ENCODE measurements around the gene STS.

Gene STS

GRCh38 chrX:7146703-7147412, 654 bp upstream of the STS start:
- H3K4me3 Mint-ChIP-seq, result peak overlapping the region; percentile 81
- no peaks in the 10 kb centered on the region for H3K9me3 Mint-ChIP-seq
- ATAC-seq (replicated peaks), result no peak
- peaks cover 19% of the 10 kb centered on the region for H3K36me3 Mint-ChIP-seq (ENCODE audit: insufficient read depth)
- DNase-seq, result no peak
- H3K4me1 Mint-ChIP-seq (ENCODE audit: low read depth in 2 of 2), result peaks cover 3 to 14% of the 10 kb centered on the region in 2 donors
- no peaks in the 10 kb centered on the region for H3K27me3 Mint-ChIP-seq
- peak overlapping the region; percentile 44 to 89 for H3K27ac Mint-ChIP-seq

GRCh38 chrX:7147978-7148854, 704 bp downstream of the STS start, which contains the start of gene PUDP:
TSS of gene PUDP (minus strand) at chrX:7148153. CDS start at chrX:7148113, 40 bp downstream.
- DNase-seq, result peak; percentile 74 to 82 (median 76)
- peak; percentile 84 for ATAC-seq (replicated peaks)
- Mint-ChIP-seq H3K36me3 (ENCODE audit: insufficient read depth) (peaks cover 19% of the 10 kb centered on the region), H3K4me1 (ENCODE audit: low read depth in 2 of 2) (peaks cover 3 to 14% of the 10 kb centered on the region in 2 donors), H3K27me3 (no peaks in the 10 kb centered on the region), H3K27ac (peak within 1 kb of the TSS; percentile 64 to 89), H3K4me3 (peak within 1 kb of the TSS; percentile 81), H3K9me3 (no peaks in the 10 kb centered on the region)

DNA sequence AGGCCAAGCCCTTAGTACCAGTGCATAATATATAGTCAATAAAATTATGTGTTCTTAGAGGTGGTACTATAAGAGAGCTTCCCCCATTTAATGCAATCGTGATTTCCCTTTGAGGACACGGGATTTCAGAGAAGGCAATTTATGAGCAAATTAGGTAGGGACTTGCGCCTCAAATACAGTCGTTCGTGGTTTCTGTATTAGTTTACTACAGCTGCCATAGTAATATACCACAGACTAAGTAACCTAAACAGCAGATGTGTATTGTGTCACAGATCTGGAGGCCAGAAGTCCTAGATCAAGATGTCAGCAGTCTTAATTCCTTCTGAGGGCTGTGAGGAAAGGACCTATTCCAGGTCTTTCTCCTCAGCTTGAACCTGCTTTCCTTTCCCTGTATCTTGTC, 1.9 kb downstream of the STS start:
- no peaks in the 10 kb centered on the region for H3K27me3 Mint-ChIP-seq

DNA sequence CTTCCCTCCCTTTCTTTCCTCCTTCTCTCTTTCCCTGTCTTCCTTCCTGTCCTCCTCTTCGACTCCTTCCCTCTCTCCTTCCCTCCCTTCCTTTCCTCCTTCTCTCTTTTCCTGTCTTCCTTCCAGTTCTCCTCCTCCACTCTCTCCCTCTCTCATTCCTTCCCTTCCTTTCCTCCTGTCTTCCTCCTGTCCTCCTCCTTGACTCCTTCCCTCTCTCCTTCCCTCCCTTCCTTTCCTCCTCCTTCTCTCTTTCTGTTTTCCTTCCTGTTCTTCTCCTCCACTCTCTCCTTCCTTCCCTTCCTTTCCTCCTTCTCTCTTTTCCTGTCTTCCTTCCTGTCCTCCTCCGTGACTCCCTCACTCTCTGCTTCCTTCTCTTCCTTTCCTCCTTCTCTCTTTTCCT, 5.7 kb downstream of the STS start:
- H3K27me3 Mint-ChIP-seq, result no peaks in the 10 kb centered on the region
- no peak for DNase-seq
- peaks cover 0 to 2% of the 10 kb centered on the region in 2 donors for H3K4me1 Mint-ChIP-seq (ENCODE audit: low read depth in 2 of 2)
- ATAC-seq (replicated peaks), result no peak
- no peaks in the 10 kb centered on the region for H3K9me3 Mint-ChIP-seq
- no peak overlapping the region for H3K4me3 Mint-ChIP-seq
- no peak overlapping the region for H3K27ac Mint-ChIP-seq
- peaks cover 9% of the 10 kb centered on the region for H3K36me3 Mint-ChIP-seq (ENCODE audit: insufficient read depth)

More for the DNA sequence above, 1.9 kb downstream of the STS start:
- no peak for DNase-seq
- Mint-ChIP-seq H3K4me1 (ENCODE audit: low read depth in 2 of 2) (peaks cover 3 to 14% of the 10 kb centered on the region in 2 donors), H3K36me3 (ENCODE audit: insufficient read depth) (peaks cover 19% of the 10 kb centered on the region), H3K27ac (peak overlapping the region; percentile 64 to 89), H3K4me3 (no peak overlapping the region), H3K9me3 (no peaks in the 10 kb centered on the region)
- no peak for ATAC-seq (replicated peaks)

- no peak for ATAC-seq (replicated peaks)
- Mint-ChIP-seq H3K4me1 (ENCODE audit: low read depth in 2 of 2) (no peaks in the 10 kb centered on the region), H3K27ac (peak overlapping the region in 1 of 2 donors; percentile 69)
These were observed 6.6 kb downstream of the STS start for GRCh38 chrX:7154041-7154597.

GRCh38 chrX:7155163-7155562, 7.7 kb downstream of the STS start:
- Mint-ChIP-seq H3K27ac (no peak overlapping the region), H3K36me3 (ENCODE audit: insufficient read depth) (no peaks in the 10 kb centered on the region), H3K9me3 (no peaks in the 10 kb centered on the region), H3K4me3 (no peak overlapping the region), H3K27me3 (no peaks in the 10 kb centered on the region), H3K4me1 (ENCODE audit: low read depth in 2 of 2) (no peaks in the 10 kb centered on the region)
- no peak for ATAC-seq (replicated peaks)
- no peak for DNase-seq

More at GRCh38 chrX:7154041-7154597, 6.6 kb downstream of the STS start:
- Mint-ChIP-seq H3K4me3 (no peak overlapping the region), H3K36me3 (ENCODE audit: insufficient read depth) (peaks cover under 1% of the 10 kb centered on the region), H3K27me3 (no peaks in the 10 kb centered on the region), H3K9me3 (no peaks in the 10 kb centered on the region)
- no peak for DNase-seq

GRCh38 chrX:7156879-7157278, 9.4 kb downstream of the STS start:
- no peak overlapping the region for H3K27ac Mint-ChIP-seq
- no peaks in the 10 kb centered on the region for H3K9me3 Mint-ChIP-seq
- H3K4me1 Mint-ChIP-seq (ENCODE audit: low read depth in 2 of 2), result no peaks in the 10 kb centered on the region
- DNase-seq (no peak), ATAC-seq (replicated peaks) (no peak)
- H3K27me3 Mint-ChIP-seq, result no peaks in the 10 kb centered on the region
- no peak overlapping the region for H3K4me3 Mint-ChIP-seq
- no peaks in the 10 kb centered on the region for H3K36me3 Mint-ChIP-seq (ENCODE audit: insufficient read depth)

DNA sequence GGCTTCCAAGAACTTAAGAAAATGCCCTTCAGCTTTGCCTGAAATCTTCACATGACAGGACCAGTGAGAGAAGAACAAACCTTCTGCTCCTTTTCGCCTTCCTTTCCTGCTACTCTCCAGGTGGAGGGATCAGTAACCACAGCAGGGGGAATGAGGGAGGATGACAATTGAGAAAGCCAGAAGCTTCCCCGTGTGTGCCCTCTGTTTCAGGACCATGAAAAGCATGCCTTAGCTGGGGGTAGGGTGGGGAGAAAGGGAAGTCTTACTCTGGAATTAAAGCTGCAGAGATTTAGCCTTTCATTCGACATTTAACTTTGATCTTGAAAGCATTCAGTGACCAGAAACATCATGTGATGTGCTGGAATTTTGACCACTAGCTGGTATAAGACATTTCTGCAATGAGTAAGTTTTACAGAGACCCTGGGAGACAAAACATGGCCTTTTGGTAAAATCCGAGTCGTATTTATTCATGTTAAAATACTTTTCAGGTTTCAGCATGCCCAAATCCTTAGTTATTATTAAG, 11.0 kb downstream of the STS start:
- Mint-ChIP-seq H3K36me3 (ENCODE audit: insufficient read depth) (no peaks in the 10 kb centered on the region), H3K27me3 (no peaks in the 10 kb centered on the region), H3K9me3 (no peaks in the 10 kb centered on the region), H3K27ac (no peak overlapping the region), H3K4me3 (no peak overlapping the region), H3K4me1 (ENCODE audit: low read depth in 2 of 2) (no peaks in the 10 kb centered on the region)
- DNase-seq (no peak), ATAC-seq (replicated peaks) (no peak)

DNA sequence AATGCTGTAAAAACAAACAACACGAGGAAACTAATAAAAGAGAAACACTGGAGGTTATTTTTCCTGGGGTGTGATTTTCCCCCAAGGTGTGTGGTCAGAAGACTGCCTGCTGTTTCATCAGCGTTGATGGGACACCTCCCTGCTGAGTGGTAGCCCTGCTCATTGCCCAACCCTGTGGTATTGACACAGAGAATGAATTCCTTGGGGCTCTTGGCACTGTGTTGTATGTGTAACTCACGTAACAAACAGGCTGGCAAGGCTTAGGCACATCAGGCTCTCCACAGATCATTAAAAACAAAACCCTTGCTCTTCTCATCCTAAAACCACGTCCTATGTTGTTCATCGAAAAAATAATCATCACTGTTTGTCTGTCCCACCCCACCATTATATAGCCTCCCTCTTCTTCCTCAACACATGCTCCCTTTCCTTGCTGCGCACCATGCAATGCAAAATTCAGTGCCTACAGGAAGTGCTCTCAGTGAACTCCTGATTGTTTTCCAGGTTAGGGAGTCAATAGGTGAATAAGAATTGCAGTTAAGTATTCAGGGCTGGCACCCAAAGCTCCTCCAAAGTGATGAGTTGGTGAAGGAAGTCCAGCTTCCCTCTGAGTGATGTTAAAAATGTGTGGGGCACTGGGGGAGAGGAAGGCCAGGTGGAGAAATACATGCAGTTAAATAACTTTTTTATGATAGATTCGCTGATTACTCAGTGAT, 11.8 kb downstream of the STS start:
- Mint-ChIP-seq H3K27me3 (no peaks in the 10 kb centered on the region), H3K4me1 (ENCODE audit: low read depth in 2 of 2) (no peaks in the 10 kb centered on the region), H3K27ac (no peak overlapping the region), H3K4me3 (no peak overlapping the region), H3K9me3 (no peaks in the 10 kb centered on the region), H3K36me3 (ENCODE audit: insufficient read depth) (no peaks in the 10 kb centered on the region)
- no peak for DNase-seq
- ATAC-seq (replicated peaks), result no peak

- Mint-ChIP-seq H3K9me3 (no peaks in the 10 kb centered on the region), H3K27me3 (no peaks in the 10 kb centered on the region), H3K36me3 (ENCODE audit: insufficient read depth) (no peaks in the 10 kb centered on the region), H3K4me1 (ENCODE audit: low read depth in 2 of 2) (no peaks in the 10 kb centered on the region), H3K27ac (no peak overlapping the region), H3K4me3 (no peak overlapping the region)
- ATAC-seq (replicated peaks) (no peak), DNase-seq (no peak)
These were observed 15.7 kb downstream of the STS start for GRCh38 chrX:7163146-7163677.

DNA sequence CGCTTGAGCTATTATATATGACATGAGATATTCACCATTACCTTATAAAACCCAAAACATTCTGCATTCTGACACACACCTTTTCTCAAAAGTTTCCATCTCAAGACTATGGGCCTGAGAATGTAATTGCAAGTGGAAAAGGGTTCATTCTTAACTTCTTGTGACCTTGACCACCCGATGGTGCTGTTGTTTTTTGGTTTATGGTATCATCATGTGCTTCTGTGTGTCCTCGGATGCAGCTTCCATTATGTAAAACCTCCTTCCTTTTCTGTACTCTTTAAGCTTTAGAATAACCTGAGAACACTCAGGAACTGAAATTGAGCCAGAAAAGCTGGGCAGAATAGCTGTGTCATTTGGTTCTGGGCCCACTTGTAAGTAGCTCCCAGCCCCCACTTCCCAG, 16.7 kb downstream of the STS start:
- no peak for ATAC-seq (replicated peaks)
- Mint-ChIP-seq H3K4me1 (ENCODE audit: low read depth in 2 of 2) (no peaks in the 10 kb centered on the region), H3K9me3 (no peaks in the 10 kb centered on the region), H3K36me3 (ENCODE audit: insufficient read depth) (no peaks in the 10 kb centered on the region), H3K27me3 (no peaks in the 10 kb centered on the region), H3K27ac (no peak overlapping the region), H3K4me3 (no peak overlapping the region)
- DNase-seq, result no peak

- Mint-ChIP-seq H3K27me3 (no peaks in the 10 kb centered on the region), H3K36me3 (ENCODE audit: insufficient read depth) (no peaks in the 10 kb centered on the region), H3K4me1 (ENCODE audit: low read depth in 2 of 2) (no peaks in the 10 kb centered on the region), H3K4me3 (no peak overlapping the region), H3K9me3 (no peaks in the 10 kb centered on the region), H3K27ac (no peak overlapping the region)
- ATAC-seq (replicated peaks) (no peak), DNase-seq (no peak)
These were observed 20.9 kb downstream of the STS start for GRCh38 chrX:7168371-7168770.

DNA sequence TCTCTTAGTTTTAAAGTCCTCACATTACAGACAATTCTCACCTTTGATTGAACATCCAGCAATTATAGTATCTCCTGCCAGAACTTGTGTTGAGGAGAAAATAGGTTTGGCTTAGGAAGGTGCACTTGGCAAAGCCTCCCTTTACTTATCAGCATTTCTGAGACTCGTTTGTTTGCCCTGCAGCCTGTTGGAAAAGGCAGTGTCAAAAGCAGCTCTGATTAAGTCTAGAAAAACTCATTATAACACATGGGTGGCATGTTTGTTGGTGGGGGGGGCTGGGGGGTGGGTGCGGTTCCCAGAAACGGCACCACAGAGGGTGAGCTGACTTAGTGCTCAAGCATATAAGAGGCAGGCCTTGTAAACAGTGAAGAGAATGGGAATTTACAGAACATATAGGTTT, 22.1 kb downstream of the STS start:
- Mint-ChIP-seq H3K9me3 (no peaks in the 10 kb centered on the region), H3K36me3 (ENCODE audit: insufficient read depth) (no peaks in the 10 kb centered on the region), H3K27ac (no peak overlapping the region), H3K27me3 (no peaks in the 10 kb centered on the region), H3K4me3 (no peak overlapping the region), H3K4me1 (ENCODE audit: low read depth in 2 of 2) (no peaks in the 10 kb centered on the region)
- ATAC-seq (replicated peaks) (no peak), DNase-seq (no peak)
